GM19240 (cell line): ENCODE results near the gene IFNA16.
"Not testable (repeated sequence)": the region's sequence is repeated elsewhere in the genome, so short reads cannot be mapped to it uniquely, and the experiment has no call there.

ENCODE experiments used
- DNase-seq: peaks from one replicate; pipeline ENCODE4 v3.0.0; 2011; ENCODE audit warnings: low spot score; ENCODE audit not compliant: insufficient read length

The IFNA16 gene

DNA sequence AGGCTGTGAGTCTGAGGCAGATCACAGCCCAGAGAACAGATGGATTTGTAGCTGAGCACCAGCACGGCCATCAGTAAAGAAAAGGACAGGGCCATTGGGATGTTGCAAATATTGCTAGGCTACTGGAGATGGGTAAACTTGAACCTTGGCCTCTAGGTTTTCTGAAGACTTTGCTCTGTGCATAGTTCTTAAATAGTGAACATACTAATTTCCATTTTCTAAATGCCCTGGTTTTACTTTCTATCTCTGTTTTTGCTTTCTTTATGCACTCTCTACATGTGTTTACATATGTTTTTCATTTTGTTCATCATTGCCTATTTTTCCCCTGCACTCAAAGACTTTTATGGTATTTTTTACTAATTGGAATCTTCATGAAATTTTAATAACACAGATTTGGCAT is at the start of gene IFNA16:
IFNA16 (minus strand) TSS at position 101 of the 400 bp plus-strand sequence; CDS start at position 95, 6 bp downstream.
- not testable (repeated sequence) for DNase-seq

DNA sequence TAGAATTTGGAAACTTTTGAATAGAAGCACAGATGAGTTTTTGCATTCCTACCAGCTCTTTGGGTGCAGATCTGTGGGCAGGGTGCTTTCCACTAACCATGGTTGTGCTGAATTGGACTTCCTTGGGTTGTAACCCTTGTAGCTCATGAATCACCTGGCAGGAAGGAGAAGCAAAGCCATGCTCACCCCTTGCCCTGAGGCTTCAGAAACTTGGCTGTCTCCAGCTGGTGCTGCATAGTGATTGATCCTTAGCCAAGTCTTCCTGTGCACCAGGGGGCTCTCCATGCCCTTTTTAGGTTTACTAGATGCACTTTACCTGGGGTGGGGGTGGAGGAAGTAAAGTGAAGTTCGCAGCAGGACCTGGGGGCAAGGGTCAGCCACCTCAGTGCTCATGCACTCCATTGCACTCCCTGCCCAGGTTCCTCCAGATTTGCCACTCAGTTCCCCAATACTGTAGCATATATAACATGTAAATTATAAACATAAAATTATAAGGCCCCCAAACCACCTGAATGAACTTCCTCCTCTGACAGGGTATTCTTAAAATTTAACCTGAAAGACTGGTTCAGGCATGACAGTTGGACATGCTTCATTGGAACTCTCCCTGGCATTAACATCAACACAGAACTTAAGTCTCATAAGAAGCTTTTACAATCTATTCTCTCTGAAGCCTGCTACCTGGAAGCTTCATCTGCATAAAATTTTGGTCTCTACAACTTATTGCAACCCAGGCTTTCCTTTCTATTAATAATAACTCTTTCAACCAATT is 48.5 kb upstream of the IFNA16 start:
- DNase-seq = no peak

DNA sequence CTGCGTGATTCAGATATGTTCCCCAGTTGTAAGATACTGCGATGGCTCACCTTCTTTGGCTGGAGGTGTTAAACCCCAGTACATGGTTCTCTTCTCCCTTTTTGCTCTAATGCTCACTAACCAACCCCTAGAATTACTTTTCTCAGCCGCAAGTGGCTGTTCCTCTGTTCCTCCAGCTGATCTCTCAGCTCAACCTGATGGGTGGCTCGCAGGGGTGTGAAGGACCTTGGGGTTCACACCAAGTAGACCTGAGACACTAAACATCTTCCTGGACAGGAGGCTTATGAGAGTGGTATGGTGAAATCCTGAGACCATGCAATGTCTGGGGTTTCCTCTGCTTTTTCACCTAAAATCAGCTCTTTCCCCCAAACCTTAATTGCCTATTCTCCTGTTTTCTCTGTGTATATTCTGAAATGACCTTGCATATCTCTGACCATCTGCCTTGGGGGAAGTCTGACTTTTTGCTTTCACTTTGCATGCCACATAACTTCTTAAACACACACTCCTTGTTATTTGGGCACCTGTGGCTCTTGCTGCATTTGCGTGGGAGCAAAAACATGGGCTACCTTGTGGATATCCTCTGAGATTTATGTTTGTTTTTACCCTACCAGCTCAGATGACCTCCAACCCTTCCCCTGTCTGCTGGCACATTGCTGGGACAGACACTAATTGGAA is 38.6 kb upstream of the IFNA16 start:
- DNase-seq = no peak

DNA sequence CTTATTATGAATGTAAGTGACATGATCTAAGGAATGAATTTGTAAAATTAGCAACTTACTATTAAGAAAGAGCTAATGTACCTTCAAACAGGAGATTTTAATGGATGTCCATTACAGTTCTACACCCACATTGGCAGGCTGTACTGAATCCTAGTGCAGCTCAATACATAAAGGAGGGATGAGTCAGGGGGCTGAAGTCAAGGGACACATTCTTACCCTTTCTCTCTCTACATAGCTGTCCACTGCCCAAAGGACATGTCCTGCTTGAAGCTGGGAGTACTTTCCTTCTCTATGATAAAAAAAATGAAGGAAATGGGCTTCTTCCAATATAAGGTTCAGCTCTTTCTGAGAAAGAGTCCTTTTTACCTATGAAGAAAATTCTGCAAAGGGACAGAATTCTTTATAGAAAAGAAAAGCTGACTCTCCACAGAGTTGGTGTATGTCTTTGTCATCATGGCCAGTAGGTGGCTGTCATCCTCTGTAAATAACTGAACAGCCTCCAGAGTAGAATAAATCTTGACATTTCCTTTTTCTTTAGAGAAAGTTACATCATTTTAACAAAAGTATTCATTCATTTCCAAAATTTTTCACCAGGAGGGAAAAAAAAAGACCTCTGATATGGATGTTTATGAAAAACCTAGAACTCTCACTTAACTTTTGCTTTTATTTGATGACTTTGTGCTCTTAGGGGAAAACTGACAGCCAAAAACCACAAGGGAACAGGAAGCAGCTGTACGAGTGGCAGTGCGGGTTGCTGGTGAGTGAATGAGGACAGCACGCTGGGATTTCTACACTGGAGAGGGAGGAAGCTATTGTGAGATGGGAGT is 35.8 kb upstream of the IFNA16 start:
- no peak for DNase-seq

DNA sequence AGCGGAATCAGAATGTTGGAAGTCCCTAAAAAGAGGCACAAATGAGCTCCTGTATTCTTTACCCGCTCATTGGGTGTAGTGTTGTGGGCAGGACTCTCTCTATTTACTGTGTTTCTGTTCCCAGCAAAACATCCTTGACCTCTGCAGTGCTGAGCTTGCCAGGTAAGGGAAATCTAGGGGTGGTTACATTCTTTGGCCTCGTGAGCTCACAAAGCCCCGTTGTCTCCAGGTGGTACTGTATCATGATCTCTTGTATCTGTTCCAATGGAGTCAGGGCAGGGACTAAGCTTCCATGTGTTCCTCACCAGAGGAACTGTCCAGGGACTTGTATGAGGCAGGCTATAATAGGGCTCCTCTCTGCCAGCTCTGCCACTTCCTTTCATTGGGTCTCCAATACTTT is 34.5 kb upstream of the IFNA16 start:
- no peak for DNase-seq

DNA sequence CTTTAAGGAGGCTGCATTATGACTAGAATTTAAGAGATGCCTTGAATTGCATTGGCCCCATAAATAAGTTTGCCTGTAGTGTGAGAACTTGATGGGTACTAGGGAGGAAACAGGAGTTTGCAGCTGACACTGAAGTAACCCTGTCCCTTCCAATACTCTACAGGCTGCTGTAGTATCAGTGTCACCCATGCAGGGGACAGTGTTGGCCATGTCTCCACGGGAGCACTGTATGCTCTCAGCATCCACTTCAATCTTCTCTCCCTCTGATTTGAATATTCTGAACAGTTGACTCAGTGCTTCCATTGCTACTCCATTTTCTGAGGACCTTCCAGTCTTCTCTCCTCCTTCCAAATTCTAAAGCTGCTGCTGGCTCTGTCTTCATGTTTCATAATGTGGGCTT is 34.1 kb upstream of the IFNA16 start:
- no peak for DNase-seq

DNA sequence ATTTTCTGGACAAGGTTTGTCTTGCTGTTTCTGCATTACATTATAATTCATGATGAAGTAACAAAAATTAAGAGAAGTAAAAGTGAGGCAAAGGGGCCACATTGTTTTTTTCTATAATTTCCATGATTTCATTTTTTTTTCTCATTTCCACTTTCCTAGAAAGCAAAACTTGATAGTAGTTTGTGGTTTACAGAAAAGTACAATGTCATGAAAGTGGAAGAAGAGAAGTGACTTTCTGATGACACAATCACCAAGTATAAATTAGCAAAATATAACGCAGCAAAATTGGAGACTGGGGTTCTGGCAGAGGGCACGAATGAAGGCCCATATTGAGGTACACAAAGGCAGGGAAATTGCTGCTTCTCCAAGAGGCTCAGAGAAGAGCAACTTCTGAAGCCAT is 27.7 kb upstream of the IFNA16 start:
- DNase-seq = no peak

DNA sequence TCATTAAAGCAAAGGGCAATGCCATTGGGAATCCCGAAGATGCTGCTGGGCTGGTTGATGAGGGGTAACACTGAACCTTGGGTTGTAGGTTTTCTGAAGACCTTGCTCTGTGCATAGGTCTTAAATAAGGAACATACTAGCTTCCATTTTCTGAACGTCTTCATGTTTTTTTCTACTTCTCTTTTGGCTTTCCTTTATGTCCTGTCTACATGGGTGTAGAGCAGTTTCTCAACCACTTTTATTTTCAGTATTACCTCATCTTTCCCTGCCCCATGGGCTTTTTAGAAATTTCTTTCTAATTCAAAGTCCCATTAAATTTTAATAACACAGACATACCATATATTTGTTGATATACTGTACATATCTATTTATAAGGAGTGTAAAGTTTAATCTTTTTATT is 22.8 kb upstream of the IFNA16 start, which contains the start of gene IFNA14:
IFNA14 (minus strand) TSS at position 95 of the 400 bp plus-strand sequence; CDS start at position 25, 70 bp downstream.
- no peak for DNase-seq

DNA sequence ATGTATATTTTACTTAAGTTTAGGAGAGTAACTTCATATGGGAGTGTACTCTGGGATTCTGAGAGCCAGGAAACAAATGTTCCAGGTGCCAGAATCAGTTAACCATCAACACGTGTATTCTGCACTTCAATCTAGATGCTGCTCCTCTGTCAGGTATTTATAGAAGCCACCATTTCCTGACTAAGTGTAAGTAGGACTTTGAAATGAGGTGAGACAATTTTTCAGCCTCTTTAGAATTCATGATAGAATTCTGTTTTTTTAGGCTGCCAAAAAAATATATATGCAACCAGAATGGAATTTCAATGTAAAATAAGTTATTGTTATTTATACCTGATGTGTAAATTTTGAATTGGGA is 19.2 kb upstream of the IFNA16 start:
- not testable (repeated sequence) for DNase-seq

DNA sequence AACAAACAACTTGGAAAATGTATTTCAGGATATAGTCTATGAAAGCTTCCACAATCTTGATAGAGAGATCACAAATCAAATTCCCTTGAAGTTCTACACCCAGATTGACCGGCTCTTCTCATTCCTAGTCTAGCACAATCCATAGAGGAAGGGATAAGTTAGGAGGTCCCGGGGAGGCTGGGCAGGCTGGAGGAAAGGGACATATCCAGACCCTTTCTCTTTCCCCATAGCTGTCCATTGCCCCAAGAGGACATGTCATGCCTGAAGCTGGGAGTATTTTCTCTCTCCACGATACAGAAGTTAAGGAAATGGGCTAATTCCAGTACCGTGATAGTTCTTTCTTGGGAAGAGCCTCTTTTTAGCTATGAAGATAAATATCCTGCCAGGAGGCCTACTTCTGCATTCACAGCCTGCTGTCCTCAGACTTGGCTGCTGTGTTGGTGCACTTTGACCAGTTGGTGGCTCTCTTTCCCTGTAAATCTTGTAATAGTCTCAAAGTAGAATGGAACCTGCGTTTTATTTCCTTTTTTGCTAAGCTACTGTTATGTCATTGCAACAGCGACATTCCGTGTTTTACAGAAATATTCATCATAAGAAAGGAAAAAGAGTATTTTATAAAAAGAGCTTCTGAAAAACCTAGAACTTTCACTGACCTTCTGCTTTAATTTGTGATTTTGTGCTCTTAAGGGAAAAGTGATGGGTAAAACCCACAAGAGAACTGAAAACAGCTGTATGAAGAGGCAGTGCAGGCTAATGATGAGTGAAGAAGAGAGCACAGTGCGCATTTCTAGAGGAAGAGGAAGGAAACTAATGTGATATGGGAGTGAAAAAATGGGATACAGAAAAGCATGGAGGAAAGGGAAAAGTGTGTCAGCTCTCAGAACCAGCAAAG is 18.6 kb upstream of the IFNA16 start:
- DNase-seq = not testable (repeated sequence)

DNA sequence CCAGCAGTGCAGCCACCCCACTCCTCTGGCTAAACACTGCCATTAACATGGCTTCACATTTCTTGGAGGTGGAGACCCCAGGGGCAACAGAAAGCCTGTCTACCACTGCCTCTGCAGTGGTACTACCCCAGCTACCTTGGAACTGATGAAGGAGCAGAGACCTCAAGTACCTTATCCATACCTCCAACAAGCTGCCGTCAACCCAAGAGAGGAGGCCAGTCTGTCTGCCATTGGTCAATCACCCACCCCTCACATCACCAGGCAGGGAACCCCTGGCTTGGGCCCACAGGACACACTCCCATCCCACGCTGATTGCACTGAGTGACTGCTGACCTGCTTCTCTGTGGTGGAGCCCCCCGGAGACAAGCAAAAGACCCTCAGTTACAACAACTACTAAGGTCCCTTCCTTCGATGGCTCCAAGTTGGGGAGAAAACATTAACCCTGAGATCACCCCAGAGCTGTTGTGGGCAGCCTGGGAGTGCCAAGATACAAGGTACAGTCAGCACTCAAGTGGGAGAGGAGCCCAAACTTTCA is 17.1 kb upstream of the IFNA16 start:
- DNase-seq = no peak

DNA sequence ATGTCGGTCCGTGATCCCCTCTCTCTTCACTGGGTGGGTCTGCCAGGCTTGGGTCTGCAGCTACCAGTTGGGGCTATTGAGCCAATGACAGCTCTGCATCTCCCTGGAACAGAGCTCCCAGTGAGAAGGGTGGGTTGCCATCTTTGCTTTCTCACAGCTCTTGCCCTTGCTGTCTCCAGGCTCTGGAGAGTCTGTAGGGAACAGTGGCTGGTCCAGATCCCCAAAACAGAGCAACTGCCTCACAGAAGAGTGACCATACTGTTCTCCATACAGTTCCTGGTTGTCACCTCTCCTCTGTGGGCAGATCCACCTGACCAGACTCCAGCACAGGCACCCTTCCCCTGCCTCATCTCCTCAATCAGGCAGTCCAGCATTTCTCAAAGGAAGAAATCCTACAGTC is 16.1 kb upstream of the IFNA16 start:
- no peak for DNase-seq

DNA sequence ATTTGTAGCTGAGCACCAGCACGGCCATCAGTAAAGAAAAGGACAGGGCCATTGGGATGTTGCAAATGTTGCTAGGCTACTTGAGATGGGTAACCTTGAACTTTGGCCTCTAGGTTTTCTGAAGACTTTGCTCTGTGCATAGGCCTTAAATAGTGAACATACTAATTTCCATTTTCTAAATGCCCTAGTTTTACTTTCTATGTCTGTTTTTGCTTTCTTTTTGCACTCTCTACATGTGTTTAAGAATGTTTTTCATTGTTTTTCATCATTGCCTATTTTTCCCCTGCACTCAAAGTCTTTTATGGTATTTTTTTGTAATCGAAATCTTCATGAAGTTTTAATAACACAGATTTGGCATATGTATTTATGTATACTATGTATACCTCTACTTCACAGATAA is 11.0 kb upstream of the IFNA16 start, which contains the start of gene IFNA17:
IFNA17 (minus strand) TSS at position 101 of the 400 bp plus-strand sequence; CDS start at position 52, 49 bp downstream.
- DNase-seq = no peak

DNA sequence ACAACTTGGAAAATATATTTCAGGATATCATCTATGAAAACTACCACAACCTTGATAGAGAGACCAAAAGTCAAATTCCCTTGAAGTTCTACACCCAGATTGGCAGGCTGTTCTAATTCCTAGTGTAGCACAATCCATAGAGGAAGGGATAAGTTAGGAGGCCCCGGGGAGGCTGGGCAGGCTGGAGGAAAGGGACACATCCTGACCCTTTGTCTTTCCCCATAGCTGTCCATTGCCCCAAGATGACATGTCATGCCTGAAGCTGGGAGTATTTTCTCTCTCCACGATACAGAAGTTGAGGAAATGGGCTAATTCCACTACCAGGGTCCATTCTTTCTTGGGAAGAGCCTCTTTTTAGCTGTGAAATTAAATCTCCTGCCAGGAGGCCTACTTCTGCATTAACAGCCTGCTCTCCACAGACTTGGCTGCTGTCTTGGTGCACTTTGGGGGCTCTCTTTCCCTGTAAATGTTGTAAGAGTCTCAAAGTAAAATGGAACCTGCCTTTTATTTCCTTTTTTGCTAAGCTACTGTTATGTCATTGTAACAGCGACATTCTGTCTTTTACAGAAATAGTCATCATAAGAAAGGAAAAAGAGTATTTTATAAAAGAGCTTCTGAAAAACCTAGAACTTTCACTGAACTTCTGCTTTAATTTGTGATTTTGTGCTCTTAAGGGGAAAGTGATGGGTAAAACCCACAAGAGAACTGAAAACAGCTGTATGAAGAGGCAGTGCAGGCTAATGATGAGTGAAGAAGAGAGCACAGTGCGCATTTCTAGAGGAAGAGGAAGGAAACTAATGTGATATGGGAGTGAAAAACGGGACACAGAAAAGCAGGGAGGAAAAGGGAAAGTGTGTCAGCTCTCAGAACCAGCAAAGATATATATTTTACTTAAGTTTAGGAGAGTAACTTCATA is 3.4 kb downstream of the IFNA16 start:
- not testable (repeated sequence) for DNase-seq

DNA sequence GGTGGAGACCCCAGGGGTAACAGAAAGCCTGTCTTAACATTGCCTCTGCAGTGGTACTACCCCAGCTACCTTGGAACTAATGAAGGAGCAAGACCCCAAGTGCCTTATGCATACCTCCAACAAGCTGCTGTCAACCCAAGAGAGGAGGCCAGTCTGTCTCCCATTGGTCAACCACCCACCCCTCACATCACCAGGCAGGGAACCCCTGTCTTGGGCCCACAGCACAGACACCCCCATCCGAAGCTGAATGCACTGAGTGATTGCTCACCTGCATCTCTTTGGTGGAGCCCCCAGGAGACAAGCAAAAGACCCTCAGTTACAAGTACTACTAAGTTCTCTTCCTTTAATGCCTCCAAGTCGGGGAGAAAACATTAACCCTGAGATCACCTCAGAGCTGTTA is 5.0 kb downstream of the IFNA16 start:
- DNase-seq = not testable (repeated sequence)

DNA sequence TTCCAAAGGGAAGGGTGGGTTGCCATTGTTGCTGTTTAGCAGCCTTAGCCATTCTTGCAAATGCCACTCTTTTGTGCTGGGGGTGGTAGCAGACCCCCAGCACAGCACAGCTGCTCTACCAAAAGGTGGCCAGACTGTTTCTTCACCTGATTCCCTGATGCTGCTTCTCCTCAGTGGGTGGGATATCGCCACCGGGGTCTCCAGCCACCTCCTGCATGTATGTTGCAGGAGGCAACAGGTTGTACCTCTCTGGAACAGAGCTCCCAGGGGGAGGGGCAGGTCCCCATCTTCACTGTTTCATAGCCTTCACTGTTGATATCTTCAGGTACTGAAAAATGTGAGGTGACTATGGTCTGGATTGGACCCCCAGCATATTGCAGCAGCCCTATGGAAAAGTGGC is 6.3 kb downstream of the IFNA16 start:
- DNase-seq = not testable (repeated sequence)

DNA sequence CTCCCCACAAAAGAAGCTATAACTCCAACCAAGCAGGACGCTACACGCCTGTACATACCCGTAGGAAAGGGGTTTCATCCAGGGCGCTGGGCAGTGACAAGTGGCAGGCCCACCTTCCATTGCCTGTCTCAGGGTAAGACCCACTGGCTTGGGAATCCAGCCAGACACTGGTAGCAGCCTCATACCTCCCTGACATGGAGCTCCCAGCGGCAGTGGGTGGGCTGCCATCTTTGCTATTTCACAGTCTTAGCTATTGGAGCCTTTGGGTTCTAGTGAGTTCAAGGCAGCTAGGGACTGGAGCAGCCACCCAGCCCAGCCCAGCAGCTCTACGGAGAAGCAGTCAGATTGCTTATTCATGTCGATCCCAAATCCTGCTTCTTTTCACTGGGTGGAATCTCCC is 6.8 kb downstream of the IFNA16 start:
- no peak for DNase-seq

DNA sequence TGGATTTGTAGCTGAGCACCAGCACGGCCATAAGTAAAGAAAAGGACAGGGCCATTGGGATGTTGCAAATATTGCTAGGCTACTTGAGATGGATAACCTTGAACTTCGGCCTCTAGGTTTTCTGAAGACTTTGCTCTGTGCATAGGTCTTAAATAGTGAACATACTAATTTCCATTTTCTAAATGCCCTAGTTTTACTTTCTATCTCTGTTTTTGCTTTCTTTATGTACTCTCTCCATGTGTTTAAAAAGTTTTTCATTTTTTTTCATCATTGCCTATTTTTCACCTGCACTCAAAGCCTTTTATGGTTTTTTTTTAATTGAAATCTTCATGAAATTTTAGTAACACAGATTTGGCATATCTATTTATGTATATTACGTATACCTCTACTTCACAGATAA is 10.1 kb downstream of the IFNA16 start, which contains the start of gene IFNA10:
IFNA10 (minus strand) TSS at position 101 of the 400 bp plus-strand sequence; CDS start at position 55, 46 bp downstream.
- DNase-seq = not testable (repeated sequence)

DNA sequence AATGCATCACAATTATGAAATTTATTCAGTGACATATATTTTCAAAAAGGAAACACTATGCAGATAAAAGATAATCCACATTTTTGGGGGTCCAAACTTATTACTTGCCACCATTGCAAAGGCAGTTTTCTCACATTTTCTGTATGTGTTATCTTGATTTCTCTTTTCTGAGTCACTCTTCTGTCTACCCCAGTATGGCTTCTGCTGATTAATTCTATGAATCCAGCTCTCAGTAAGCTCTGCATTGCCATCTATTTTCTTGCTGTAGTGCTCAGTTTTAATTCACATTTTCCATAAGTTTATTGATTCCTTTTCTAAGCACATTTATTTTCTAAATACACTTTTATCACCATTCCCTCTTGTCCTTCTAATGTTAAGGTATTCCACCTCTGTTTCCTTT is 11.9 kb downstream of the IFNA16 start:
- DNase-seq = no peak
